NCI-H2227 (cell line): Measurements from ENCODE around the gene GOLGA8N.
"Not testable (repeated sequence)": the region's sequence is repeated elsewhere in the genome, so short reads cannot be mapped to it uniquely, and the experiment has no call there.

Experiments
- DNase-seq: peaks from one replicate; lab custom pipeline; 2025; ENCODE audit not compliant: unreplicated experiment; lab: John Stamatoyannopoulos, UW

GOLGA8N gene

DNA sequence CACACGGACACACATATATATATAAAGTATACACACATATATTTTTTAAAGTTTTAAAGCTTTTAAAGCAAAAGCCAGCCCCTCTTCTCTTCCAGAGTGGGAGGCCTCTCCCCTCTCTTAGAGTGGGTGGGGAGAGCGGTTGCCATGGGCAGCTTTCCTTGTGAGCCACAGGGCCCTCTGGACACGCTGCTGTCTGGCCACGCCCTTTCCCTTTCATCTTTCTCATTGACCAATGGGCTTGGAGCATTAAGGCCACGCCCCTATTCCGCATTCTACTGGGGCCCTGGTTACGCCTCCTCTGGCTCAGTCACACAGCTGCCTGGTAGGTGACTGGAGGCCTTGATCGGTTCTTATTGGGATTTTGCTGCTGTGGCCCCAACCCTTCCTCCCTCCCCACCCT is at the start of gene GOLGA8N:
TSS of gene GOLGA8N (plus strand) at position 306 of the 400 bp plus-strand sequence.
- not testable (repeated sequence) for DNase-seq

DNA sequence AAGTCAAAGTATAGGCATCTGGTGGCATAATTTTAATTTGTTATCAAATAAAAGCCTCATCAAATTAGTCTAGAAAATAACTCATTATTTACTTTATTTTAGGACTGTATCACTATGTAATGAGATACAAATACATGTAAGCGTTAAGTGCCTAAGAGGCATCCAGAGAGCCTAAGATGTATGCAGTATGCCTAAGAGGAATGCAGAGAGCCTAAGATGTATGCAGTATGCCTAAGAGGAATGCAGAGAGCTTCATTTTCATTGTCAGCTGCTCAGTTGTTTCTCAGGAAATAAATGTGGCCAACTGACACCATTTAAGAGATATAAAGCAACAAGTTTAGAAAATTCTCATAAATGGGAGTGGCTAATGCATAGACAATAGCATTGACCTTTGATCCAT is 49.8 kb upstream of the GOLGA8N start:
- DNase-seq = not testable (repeated sequence)

DNA sequence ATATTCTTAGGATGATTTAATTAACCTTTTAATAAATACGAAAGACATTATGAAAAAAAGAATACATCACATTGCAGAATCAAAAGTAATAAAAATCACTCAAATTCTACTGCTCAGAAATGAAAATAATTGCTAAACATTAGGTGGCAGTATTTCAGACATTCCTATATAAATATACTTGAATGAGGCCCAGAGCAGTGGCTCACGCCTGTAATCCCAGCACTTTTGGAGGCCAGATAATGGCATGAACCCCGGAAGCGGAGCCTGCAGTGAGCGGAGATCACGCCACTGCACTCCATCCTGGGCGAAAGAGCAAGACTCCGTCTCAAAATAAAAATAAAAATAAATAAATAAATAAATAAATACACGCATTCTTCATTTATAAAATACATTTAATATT is 48.1 kb upstream of the GOLGA8N start:
- not testable (repeated sequence) for DNase-seq

DNA sequence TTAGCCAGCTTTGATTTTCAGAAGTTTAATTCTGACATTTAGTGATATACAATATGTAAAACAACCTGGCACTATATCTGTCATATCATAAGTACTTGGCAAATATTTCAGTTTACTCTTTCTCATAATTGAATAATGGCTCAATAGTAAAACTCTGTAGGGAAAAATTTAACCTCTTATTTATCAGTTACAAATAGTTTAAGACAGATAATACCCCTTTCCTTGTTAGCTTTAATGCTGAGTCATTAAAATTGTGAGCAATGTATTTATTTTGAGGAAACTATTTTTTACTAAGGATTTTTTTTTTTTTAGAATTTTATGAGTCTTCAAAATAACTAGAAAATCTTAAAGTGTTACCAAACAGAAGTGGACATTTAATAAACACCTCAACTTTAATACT is 38.7 kb upstream of the GOLGA8N start:
- not testable (repeated sequence) for DNase-seq

DNA sequence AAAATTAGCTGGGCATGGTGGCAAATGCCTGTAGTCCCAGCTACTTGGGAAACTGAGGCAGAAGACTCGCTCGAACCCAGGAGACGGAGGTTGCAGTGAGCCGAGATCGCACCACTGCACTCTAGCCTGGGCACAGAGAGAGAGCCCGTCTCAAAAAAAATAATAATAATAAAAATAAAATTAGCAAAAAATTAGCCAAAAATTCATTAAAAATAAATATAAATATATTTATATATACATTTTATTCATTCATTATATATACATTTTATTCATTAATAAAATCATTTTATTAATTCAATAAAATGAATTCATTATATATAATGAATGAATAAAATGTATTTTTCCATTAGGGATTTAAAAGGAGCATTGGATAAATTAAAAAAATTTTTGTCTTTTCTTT is 31.1 kb upstream of the GOLGA8N start:
- DNase-seq = not testable (repeated sequence)

DNA sequence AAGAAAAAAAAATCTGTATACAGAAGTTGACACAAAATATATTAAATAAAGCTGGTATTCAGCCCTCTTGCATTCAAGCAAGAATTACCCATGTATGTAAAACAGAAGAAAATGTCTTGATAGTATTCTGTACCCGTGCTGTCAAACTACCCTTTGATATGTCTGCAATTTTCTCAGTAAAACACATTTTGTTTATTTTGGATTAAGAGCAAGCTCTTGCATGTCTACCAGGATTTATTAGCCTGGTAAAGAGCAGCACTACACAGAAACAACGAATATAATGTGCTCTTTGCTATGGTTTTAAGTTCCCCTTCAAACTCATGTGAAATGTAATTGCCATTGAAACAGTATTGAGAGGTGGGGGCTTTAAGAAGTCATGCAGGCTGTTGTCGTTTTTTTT is 24.3 kb upstream of the GOLGA8N start:
- DNase-seq = not testable (repeated sequence)

DNA sequence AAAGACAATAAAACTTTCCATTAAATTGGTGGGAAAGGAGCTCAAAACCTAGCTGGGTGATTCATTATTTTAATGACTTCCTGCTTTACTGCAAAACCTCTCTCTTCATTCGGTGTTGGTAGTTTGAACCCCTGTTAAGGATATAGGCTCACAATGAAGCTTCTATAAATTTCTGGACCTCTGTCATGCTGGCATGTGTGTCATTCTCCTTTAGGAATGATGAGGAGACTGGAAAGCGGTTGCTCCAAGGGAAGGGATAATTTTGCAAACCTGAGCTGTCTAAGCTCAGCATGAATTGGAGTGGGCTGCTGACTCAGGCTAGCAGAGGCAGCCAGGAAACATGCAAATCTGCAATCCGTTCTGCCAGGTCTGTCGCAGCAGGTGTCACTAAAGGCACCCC is 14.8 kb upstream of the GOLGA8N start:
- DNase-seq = not testable (repeated sequence)

DNA sequence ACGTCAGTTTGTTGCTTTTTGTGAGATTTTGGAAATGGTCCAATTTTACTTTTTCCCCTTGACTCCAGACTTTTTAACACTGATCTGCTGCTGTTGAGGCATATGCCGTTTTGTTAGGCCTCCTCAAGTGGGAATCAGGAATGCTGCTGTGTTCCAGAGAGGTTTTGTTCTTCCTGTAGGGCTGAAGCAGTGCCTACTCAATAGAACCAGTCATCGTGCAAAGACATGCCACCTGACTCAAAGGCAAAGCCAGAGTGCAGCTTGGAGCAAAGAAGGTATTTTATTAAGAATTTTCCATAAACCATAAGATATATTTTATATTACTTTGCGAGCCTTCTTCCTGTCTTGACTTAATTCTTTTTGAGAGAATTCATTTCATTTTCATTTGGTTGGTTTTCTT is 7.4 kb upstream of the GOLGA8N start:
- DNase-seq = not testable (repeated sequence)

DNA sequence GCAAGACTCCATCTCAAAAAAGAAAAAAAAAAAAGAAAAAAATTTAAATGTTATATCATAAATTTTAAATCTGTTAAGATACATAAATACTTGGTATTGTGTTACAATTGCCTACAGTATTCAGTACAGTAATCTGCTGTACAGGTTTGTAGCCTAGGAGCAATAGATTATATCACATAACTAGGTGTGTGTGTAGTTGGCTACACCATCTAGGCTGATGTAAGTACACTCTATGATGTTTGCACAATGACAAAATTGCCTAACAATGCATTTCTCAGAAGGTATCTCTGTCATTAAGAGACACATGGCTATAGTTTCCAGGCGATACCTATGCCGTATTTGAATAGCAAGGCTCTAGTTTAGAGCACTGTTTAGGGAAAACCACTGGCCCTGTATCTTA is 16.3 kb downstream of the GOLGA8N start:
- DNase-seq = not testable (repeated sequence)

DNA sequence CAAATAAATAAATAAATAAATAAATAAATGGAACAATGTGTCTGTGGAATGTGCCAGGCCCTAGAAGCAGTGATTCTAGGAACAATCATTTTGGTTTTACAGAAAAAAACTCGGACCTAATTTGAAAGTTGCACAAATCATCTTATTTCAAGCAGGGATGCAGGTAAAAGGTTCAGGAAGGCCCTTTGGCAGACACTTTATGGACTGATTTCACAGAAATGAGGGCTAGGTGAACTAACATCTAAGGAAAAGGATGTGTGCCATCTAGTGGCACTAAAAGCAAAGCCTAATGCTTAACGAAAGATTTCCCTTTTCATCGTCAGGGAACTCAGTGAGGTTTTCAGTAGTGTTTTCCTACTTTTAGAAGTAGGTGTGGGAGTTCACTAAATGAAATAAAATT is 17.5 kb downstream of the GOLGA8N start:
- not testable (repeated sequence) for DNase-seq

DNA sequence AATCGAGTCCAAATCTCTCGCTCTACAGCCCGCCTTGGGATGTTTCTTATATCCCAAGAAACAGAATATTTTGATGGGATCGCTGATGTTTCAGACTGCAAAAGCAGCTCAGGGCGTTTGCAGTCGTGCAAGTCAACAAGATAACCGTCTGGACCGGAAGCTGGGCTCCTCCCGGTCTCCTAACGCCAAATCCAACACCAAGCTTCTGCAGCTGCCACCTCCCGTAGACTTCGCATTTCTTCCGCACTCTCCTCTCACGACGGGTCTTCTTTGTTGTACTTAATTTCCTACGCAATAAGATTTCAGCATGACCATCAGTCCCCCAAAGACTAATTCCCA is 21.4 kb downstream of the GOLGA8N start:
- DNase-seq = not testable (repeated sequence)

DNA sequence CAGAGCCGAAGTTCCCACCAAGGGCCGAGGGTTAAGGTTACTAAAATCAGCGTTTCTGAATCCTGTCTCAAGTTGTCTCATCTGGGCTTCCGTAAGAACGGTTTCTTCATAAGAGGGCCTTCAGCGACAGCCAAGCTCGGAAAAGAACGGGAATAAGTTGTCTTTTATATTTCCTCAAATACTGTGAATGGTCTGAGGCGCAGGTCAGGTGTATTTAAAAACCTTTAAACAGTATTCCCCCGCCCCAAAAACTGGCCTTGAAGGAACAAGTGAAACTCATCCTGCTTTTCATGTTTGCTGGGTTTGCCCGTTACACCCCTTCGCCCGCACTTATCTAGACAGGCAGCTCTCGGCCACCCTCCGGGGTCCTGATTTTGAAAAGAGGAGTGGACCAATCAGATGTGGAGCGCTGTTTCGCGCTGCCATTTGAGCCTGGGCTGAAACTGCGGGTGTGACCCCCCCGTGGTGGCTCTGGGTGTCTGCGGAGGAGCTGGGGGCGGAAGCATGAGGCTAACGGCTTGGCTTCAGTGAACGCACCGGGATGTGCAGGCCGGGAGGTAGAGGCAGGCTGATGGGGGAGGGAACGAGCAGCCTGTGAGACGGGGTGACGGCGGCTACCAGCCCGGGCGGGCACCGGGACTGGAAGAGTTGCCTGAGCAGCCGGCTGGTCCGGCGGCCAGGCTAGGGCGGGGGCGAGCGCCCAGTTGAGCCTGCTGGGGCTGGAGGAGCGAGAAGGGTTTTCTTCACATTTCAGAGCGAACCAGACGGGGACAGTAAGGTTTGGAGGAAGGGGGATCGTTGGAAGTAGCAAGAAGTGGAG is 22.0 kb downstream of the GOLGA8N start, which contains the start of gene ARHGAP11A:
TSS of gene ARHGAP11A (plus strand) at position 454 of the 820 bp plus-strand sequence. CDS start 708 bp downstream, outside the sequence.
- DNase-seq = not testable (repeated sequence)

DNA sequence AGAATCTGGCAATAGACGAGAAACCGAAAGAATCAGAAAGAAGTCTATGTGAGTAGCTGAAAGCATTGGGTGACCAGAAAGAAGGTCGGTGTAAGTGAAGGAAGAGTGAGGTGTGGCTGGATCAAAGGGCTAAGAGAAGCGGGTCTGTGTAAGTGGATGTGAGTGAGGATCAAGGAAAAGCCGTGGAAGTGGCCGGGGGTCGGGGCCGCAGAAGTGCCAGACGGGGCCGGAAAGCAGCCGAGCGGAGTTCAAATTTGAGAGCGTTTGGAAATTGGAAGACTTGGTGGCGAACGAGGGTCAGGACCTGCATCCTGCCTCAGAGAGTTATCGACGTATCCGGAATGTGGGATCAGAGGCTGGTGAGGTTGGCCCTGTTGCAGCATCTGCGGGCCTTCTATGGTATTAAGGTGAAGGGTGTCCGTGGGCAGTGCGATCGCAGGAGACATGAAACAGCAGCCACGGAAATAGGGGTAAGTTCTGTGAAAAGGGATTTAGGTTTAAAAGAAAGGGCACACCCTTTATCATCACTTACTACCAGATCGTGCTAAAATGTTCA is 22.7 kb downstream of the GOLGA8N start:
- not testable (repeated sequence) for DNase-seq

DNA sequence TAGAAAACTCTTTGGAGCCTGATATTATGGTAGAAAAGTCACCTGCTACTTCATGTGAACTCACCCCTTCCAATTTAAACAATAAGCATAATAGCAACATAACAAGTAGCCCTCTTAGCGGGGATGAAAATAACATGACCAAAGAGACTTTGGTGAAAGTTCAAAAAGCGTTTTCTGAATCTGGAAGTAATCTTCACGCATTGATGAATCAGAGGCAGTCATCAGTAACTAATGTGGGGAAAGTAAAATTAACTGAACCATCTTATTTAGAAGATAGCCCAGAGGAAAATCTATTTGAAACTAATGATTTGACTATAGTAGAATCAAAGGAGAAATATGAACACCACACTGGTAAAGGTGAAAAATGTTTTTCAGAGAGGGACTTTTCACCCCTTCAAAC is 43.2 kb downstream of the GOLGA8N start:
- DNase-seq = no peak

DNA sequence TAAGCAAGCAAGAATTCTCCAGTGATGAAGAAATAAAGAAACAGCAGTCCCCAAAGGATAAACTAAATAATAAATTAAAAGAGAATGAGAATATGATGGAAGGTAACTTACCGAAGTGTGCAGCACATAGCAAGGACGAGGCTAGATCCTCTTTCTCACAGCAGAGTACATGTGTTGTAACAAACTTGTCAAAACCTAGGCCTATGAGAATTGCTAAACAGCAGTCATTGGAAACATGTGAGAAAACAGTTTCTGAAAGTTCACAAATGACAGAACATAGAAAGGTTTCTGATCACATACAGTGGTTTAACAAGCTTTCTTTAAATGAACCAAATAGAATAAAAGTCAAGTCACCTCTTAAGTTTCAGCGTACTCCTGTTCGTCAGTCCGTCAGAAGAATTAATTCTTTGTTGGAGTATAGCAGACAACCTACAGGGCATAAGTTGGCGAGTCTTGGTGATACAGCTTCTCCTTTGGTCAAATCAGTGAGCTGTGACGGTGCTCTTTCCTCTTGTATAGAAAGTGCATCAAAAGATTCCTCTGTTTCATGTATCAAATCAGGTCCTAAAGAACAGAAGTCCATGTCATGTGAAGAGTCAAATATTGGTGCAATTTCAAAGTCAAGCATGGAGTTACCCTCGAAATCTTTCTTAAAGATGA is 43.8 kb downstream of the GOLGA8N start:
- no peak for DNase-seq

DNA sequence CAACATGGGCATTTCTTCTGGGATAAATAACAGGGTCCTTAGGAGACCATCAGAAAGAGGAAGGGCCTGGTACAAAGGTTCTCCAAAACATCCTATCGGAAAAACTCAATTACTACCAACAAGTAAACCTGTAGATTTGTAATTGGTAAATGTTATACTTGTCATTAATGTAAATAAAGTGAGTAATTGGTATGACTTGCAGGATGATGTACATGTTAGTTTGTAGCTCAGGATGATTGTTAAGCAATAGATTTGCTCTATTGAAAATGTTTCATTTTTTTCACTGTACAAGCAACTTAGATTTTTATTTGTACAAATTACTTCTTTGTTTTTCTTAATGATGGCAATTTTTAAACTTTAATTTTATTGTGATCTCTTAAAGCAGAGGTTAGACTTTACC is 44.4 kb downstream of the GOLGA8N start:
- no peak for DNase-seq

DNA sequence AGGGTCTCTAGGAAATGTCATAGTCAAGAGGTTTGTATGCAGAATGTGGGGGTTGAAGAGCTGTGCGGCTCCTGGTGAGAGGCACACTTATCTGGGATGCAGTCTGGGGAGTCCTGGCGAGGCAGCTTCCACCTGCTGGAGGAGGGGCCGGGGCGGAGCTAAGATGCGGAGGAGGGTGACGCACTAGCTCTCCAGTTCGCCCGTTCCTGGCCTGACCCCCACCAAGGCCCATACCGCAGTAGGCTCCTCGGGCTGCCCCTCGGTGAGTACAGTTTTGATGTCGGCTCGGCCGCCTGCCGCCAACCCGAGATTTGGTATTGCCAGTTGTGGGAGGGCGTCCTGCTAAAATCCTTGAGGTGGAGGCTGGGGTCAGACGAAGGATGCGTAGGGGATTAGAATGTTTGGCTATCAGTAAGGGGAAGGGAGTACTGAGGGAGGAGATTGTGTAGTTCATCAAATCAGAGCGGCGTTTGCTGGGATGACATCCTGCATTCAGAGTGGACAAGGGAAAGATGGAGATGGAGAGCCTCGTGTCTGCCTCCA is 48.3 kb downstream of the GOLGA8N start, which contains the start of gene SCG5:
TSS of gene SCG5 (plus strand) at position 194 of the 543 bp plus-strand sequence. CDS start 1,883 bp downstream, outside the sequence.
- DNase-seq = peak; percentile 82

DNA sequence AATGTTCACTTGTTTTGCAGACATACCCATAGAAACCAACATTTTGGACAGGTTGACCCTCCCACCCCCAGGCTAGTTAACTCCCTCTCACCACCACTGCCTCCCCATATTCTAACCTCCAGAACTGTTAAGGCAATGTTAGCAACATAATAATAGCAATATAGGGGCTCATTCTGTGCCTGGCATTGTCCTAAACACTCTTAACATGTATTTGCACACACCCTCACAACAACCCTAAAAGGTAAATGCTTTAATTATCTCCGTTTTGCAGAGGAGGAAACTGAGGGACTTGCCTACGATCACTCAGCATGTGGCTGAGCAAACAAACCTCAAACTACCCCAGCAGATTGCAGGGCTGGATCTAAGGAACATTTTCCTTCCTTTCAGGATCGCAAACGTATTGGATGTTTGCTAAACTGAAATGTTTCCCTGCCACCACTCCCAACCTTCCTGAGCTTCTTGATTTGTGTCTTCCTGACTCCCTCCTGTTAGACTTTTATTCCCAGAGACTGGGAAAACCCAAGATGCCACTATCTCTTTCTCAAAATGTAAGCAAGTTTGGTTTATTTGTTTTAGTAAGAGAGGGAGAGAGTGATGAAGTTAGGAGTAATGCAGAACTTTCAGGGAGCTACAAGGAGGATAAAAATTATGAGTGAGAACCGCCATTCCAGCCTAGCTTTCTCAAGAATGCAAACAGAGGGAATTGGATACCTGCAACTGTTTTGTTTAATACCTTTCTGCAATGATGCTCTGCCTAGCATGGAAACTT is 49.6 kb downstream of the GOLGA8N start:
- DNase-seq = peak; percentile 71

DNA sequence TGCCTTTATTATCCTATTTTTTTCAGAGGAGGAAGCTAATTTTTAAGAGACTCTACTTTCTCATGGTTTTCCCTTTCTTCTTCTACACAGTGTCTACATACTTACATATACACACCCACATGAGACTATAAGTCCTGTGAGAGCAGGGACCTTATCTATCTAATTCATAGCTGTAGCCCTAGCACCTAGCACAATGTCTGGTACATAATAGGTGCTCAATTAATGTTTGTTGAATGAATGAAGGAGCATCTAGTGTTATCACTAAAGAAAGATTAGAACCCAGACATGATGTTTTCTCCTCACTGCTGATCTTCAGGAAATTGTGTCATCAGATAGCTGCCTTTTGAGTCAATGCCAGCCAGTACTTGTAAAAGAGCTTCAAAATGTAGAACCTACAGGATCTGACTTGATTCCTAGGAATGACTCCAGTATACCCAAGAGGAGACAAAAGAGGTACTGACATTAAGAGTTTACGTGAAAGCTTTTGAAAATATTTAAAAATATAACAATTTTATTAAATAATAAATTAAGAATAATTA is 50.7 kb downstream of the GOLGA8N start:
- no peak for DNase-seq

DNA sequence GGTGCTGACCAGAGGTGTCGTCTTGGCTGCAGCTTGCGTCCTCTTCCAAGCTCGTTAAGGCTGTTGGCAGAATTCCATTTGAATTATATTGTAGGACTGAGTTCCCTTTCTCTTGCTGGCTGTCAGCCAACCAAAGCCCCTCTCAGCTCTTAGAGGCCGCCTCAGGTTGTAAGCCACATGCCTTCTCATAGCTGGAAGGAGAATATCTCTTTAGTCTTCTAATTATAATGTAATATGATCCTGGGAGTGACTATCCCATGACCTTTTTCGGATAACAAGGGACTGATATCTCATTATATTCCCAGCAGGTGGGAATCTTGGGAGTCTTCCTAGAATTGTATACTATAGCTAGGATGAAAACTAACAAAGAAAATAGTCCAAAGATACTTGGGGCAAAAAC is 53.0 kb downstream of the GOLGA8N start:
- DNase-seq = peak; percentile 88

DNA sequence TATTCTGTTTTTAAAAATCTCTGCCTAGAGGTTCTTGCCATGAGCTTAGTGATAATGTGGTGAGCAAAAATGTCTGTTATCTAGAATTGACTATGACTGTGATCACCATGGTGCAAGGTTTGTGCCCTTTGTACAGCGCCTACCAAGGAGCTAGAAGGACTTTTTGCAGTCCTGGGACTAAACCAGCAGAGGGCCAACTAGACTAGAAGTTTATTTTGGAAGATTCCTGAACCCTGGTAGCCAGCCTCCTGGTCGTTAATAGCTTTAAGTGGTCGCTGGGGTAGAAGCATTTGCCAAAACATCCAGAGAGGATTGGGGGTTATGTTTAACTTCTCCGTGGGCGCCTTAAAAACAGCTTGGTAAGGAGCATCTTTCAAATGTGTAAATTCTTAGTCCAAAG is 56.1 kb downstream of the GOLGA8N start:
- DNase-seq = no peak
